GM18498 (cell line): ENCODE results near the gene HCN2.
"Not testable (repeated sequence)": the region's sequence is repeated elsewhere in the genome, so short reads cannot be mapped to it uniquely, and the experiment has no call there.

Experiments used
- ATAC-seq: cut with Tn5 transposase; IDR thresholded peaks from one replicate; pipeline ENCODE4 v1.9.1; 2021; ENCODE audit warnings: mild to moderate bottlenecking, moderate library complexity; ENCODE audit not compliant: unreplicated experiment

Gene HCN2

DNA sequence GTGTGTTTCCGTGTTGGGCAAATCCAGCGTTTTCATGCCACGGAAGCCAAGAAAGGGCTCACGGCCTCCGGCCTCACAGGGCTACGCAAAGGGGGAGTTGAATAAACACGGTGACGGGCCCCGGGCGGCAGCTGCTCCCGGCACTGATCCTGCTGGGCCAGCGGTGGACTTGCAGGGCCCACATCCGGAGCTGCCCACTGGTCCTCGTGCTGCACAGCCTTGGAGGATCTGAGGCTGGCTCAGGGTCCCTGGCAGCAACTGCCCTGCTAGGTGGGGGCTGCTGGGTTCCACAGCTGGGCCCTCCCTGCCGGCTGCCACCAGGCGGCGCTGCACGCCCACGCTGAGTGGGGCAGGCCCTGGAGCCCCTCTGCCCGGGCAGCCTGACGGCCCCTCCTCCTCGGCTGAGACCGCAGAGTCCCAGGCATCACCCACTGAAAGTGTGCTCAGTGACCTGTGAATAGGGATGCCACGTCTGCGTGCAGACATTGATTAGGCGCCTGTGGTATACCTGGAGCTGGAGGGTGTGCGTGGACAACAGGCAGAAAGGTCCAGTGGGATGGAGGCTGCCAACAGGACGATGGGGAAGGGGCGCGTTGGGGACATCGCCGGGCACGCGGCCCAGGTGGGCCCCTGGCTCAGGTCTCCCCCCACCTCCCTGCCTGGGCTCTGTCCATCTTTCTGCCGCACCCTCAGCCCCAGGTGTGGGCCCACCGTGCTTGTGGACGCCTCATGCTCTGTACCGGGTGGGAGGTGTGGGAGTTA lies 5.3 kb upstream of the HCN2 start:
- ATAC-seq, result no peak

DNA sequence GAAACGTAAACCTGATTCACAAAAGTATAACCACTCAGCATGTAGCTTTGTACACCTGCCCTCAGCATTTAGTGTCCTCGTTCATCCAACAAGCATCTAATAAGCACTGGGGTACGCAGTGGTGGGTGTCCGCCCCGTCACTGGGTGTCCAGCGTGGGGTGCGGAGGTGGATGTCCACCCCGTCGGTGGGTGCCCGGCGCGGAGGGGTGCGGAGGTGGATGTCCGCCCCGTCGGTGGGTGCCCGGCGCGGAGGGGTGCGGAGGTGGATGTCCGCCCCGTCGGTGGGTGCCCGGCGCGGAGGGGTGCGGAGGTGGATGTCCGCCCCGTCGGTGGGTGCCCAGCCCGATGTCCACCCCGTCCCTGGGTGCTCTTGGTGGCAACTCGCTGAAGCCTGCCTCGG lies 4.5 kb upstream of the HCN2 start:
- not testable (repeated sequence) for ATAC-seq

DNA sequence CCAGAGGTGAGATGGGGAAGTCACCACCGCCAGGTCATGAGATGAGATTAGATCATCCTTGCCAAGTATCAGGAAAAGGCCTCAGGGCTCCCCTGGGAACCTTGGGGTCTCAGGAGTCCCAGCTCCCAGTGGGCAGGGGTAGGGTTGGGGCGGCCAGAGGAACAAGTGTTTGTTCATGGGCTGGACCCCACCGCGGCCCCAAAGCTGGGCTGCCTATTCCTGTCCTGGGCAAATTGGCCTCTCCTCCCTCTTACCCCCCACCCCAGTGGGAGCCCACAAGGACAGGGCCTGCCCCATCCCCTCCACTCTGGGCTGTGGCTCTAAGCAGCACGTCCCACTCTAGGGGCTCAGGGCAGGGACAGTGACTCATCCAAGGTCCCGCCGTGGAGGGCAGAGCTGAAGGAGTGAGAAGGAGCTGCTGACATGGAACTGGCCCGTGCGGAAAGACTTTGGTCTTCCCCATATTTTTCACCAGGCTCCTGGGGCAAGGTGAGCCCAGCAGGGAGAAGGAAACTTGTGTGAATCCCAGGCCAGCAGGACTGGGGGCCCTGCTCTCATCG lies 4.0 kb upstream of the HCN2 start:
- ATAC-seq, result no peak

DNA sequence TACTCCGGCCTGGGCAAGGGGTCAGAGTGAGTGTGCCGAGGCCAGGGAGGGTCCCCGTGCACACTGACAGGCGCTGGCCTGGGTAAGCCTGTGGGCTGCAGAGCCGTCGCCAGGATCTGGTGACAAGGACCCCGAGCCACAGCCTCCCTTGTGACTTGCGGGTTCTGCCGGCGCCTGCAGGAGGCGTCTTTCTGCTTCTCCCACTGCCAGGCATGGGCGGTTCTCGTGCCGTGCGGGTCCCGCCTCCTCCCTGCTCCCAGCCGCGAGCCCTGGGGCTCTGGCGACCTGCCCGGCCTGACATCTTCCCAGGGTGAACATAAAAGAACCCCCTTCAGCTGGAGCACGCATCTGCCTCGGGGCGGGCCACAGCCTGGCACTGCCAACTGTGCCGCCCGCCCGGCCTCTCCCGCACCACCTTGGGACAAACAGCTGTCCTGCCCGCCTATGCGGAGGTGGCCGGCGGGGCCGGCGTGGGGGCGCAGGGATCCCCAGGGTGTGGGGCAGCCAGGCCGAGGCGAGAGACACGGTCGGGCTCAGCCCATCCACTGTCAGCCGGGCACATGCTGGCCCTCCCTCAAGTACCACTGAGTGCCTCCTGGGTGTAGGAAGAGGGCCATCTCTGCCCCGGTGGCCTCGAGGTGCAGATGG lies 1.5 kb upstream of the HCN2 start:
- ATAC-seq, result no peak

DNA sequence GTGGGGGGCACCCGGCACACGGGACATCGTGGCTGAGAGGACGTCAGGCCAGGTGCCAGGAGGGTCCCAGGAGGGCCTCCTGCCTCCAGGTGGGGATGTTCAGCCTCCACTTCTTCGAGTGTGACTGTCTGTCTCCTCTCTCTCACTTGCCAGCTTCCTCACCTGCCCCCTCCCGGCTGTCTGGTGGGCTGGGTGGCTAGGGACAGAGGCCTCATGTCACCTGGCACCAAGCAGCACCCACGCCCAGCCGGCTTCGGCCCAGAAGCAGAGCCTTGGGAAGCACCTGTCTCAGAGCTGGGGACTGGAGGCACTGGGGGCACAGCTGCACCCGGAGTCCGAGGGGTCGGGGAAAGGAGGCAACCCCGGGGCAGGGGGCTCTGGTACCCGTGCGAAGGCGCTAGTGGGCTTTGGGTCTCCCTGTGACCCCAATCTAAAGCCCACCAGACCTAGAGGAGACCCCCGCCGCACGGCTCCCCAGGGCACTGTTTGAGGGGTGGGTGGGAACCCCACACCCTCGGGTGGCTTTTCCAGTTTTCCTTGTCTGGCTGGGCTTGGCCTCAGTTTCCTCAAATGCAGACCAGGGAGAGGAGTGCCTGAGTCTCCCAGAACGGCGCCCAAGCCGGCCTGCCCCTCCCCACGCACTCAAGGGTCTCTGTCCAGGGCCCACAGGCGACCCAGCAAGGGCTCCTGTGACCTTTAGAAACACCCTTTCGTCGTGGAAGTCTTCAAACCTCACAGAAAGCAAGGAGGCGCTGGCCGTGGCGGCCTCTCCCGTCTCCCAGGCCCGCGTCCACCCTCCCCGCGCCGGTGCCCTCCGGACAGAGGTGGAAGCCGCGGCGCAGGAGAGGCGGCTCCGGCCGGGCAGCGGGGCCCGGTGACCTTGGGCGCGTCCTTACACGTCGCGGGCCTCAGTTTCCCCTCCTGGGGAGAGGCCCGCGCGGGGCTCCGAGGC lies 664 bp upstream of the HCN2 start:
- ATAC-seq, result no peak

DNA sequence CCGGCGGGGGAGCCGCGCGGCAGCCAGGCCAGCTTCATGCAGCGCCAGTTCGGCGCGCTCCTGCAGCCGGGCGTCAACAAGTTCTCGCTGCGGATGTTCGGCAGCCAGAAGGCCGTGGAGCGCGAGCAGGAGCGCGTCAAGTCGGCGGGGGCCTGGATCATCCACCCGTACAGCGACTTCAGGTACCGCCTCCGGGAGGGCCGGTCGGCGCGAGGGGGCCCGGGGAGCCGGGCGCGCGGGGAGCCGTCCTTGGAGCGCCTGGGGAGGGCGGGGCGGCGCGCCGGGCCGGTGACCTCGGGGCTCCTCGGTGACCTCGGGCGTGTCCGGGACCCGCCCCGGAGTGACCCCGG lies 690 bp downstream of the HCN2 start:
- ATAC-seq, result no peak

DNA sequence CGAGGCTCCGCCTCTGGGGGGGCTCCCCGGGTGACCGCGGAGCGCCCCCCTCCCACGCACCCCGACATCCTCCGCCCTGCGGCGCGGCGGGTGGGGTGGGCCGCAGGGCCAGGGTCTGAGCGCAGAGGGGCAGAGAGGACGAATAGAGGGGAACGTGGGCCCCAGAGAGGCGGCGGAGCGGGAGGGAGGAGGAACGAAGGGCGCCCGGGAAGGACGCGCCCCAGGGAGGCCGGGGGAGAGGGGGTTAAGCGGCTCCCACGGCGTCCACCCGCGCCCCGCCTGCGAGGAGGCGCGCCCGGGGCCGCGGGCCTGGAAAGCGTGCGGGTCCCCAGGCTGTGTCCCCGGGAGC lies 1.0 kb downstream of the HCN2 start:
- ATAC-seq, result no peak

DNA sequence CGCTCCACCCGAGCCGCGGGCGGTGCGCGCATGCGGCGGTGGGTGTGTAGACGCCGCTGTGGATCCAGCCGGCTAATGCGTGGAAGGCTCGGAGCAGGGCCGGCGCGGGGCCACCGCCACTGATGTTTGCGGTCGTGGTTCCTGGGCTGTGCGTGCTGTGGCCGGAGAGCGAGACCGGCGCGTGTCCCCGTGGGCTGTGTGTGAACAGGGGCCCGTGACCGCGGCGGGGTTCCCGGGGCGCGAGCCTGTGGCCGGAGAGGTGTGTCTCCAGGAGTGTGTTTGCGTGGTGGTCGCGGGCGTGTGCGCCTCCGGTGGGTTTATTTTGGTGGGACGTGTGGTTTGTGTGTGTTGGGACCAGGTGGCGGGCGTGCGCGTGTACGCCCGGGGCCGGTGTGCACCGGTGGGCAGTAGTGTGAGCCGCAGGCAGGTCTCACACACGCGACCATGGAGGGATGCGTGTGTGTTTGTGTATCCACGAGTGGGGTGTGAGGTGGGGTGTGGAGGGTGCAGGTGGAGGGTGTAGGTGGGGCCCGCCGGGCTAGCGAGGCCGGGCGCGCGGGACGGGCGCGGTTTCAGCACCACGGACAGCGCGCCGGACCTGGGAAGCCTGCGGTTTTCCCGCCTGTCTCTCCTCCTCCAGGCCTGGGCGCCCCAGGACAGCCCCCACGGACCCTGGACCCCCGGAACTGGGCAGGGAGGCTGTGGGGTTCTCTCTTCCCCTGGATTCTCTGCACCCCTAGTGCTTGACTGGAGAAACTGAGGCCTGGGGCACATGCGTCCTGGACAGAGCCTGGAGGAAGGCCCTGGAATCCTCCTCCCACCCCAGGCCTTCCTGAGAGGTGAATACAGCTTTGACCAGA lies 1.6 kb downstream of the HCN2 start:
- ATAC-seq, result no peak

DNA sequence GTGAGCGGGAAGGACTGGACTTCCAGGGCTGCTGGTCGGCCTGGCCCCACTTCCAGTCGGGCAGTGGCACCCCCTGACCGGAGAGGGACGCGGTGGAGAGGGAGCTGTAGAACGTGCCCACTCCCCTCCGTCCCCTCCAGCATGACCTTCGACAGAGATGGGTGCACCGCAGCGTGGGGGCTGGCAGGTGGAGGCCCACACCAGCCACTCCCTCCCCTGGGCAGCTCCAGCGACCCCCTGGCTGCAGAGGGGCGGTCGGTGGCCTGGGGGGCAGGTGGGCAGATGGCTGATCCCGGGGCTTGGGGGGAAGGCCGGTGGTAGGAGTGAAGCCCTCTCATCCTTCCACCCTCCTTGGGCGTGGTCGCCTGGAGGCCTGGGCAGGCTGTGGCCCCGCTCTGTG lies 2.4 kb downstream of the HCN2 start:
- ATAC-seq, result no peak

DNA sequence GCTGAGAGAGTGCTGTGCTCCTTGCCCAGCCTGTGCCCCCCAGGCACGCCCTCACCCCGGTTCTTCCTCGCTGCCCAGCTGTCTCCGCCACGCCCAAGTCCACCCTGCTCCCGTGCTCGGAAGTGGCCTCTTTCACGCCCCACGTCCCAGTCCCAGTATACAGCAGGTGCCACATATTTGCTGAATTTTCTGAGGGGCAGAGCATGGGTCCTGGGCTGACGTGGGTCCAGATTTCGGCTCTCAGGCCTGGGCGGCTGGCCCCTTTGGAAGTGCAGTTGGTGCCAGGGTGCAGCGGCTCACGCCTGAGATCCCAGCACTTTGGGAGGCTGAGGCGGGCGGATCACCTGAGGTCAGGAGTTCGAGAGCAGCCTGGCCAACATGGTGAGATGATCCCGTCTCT lies 3.4 kb downstream of the HCN2 start:
- ATAC-seq, result no peak

DNA sequence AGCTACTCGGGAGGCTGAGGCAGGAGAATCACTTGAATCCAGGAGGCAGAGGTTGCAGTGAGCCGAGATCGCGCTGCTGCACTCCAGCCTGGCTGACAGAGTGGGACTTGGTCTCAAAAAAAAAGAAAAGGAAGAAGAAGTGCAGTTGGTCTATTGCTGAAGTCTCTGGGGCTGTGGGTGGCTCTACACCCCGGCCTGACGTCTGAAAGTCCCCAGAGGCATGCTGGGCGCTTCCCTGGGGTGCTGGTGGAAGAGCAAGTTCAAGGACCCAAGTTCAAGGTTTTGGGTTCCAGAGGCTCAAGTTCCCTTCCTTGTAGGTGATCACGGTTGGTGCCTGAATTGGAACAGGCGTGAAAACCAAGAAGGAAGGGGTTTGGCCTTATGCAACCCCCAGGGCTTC lies 3.8 kb downstream of the HCN2 start:
- ATAC-seq, result no peak

DNA sequence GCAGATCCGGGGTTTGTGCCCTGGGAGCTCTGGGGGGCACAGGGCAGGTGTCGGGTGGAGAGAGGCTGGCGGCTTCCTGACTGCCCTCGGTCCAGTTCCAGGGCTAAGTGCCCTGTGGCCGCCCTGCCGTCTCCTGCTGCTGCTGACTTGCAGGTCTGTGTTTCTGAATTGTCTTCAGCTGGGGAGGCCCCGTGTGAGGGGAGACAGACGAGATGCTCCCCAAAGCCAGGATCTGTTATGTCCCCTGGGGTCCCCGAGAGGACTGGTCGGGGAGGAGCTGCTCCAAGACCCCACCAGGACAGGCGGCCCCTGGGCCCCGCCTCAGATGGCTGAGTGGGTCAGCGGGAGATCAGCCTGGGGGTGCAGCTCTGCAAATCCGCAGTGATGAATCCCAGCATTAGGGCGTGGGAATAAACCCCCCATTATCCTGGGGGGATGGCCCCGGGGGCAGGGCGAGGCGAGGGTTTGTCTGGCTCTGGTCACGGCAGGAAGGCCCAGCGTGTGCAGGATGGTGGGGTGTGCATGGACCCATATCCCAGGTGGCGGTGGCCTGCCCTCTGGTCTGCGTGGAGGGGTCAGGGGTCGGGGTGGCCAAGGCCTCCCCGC lies 4.7 kb downstream of the HCN2 start:
- ATAC-seq, result no peak

DNA sequence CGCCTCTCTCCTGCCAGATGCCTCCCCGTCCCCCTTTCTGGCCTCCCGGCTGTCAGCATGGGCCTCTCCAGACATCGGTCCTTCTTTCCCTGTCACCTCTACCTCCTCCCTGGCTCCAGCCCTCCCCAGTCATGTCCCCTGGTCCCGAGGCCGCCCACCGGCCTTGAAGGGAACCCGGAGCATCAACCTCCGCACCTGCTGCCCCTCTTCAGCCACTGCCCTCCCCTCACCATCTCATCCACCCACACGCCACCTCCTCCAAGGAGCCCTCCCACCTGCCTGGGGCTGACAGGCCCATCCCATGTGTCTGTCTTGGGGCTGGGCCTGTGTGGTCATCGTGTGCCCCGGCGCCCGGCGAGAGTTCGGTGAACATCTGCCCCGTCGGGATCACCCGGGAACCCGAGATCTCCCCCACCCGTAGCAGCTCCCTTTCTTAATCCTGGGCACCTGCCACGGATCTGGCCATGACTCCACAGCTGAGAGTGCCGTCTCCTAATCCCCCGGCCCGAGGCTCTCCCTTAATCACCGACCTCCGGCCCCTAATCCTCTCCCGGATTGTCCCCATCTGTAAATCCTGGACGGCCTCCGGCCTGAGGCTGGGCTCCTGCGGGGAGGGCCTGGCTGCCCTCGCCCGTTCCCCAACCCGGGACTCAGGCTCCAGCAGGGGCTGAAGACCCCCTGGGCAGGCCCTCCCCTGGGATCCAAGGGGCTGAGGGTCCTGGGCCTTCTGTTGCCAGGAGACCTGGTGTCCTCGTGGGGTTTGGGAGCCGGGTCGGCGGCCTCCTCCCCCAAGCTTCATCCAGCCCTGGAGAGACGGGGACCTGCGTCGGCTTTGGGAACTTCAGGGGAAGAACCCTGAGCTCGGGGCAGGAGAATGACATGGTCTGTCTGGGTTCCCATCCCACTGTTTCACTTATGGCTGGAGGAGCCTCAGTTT lies 5.9 kb downstream of the HCN2 start:
- ATAC-seq, result no peak

DNA sequence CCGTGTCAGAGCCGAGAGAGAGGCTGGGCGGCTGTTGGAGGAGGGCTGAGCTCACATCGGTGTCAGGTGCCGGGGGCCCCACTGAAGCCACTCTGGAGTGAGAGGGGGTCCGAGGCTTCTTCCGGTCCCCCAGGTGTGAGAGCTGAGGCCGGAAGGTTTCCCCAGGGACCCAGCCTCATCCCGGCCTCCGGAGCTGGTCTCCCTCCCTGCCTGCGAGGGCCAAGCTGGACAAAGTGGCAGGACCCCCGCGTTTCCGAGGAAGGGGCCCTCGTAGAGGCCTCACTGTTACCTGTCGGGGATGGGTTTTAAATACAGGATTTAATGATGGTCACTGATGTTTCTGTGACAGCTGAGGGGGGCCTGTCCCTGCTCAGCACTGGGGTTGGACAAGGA lies 6.6 kb downstream of the HCN2 start:
- ATAC-seq, result no peak

DNA sequence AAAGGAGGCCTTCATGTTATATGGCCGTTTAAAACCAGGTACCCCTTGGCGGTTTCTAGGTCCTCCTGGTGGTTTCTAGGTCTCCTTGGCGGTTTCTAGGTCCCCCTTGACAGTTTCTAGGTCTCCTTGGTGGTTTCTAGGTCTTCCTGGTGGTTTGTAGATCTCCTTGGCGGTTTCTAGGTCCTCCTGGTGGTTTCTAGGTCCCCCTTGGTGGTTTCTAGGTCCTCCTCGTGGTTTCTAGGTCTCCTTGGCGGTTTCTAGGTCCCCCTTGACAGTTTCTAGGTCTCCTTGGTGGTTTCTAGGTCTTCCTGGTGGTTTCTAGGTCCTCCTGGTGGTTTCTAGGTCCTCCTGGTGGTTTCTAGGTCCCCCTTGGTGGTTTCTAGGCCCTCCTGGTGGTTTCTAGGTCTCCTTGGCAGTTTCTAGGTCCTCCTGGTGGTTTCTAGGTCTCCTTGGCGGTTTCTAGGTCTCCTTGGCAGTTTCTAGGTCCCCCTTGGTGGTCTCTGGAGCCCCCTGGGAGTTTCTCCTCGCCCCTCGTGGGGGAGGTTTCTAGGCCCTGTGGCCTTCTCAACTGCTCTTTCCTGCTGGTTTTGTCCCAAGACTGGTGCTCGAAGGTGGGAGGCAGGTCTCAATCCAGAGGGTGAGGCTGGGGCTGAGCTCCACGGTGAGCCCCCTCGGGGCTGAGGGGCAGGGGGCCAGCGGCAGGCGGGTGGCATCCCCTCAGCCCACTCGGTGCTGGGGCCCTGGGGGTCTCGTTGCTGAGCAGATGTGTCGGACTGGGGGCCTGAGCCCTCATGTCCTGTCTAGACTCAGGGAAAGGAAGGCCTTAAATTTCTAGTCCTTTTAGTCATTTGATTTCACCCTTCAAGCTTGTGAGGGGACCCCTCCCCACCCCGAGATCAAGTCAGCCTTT lies 8.0 kb downstream of the HCN2 start:
- ATAC-seq, result no peak

DNA sequence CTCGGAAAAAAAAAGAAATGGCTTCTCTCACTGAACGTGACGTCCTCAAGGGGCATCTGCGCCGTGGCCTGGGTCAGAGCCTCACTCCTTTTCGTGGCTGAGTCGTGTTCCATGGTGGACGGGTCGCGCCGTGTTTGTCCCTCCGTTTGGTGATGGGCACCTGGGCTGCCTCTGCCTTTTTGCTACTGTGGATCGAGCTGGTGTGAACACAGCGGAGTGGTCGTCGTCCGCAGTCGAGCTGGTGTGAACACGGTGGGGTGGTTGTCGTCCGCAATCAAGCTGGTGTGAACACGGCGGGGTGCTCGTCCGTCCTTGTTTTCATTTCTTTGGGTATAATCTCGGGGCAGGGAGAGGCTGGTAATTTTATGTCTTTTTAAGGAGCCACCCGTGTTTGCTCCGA lies 11.6 kb downstream of the HCN2 start:
- no peak for ATAC-seq

DNA sequence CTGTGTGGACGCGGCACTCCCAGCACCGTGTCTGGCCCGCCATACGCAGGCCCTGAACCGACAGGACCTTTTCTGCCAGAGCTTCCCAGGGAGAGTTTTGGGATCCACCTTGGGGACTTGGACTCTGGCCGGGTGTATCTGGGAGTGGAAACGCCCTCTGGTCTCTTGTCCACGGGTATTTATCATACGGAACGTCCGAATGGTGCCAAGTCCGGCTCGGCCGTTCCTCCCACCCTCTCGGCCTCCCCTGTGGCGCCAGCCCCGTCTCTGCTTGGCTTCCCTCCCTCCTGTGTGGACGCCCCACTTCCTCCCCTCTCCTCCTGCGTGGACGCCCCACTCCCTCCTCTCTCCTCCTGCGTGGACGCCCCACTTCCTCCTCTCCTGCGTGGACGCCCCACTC lies 12.1 kb downstream of the HCN2 start:
- no peak for ATAC-seq
